Stimulated activated CD4-positive, alpha-beta T cell treated with anti-CD3 and anti-CD28 coated beads, Interleukin-4, amount 100 ng/mL, for 48 hours (primary cell): ENCODE measurements around the gene FKBP1B.
"Not testable (repeated sequence)": the region's sequence is repeated elsewhere in the genome, so short reads cannot be mapped to it uniquely, and the experiment has no call there.

Experiments
- DNase-seq, 2 donors: peaks; one replicate each; pipeline ENCODE4 v3.0.0-alpha.2; 2020; ENCODE audit warnings: low read depth in 2 of 2

Gene FKBP1B

DNA sequence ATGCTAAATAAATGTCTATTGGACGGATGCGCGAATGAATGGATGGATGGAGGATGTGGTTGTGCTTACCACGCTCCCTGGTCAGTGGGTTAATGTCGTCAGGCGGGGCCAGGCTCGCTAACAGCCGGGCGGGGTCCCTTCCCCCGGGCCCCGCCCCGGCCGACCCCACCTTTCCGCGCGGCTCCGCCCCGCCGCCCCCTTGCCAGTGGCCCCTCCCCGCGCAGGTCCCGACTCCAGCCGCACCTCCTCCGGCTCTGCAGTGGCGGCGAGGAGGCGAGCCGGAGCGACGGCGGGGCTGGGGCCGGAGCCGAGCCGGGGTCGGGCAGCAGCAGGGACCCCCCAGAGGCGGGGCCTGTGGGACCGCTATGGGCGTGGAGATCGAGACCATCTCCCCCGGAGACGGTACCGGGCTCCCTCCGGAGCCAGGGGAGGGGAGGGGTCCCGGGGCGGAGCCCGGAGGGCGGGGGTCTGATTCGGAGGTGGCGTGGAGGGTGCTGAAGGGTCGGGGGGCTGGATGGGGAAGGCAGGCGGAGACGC, at the start of gene FKBP1B:
FKBP1B (plus strand) TSS at position 257 of the 537 bp plus-strand sequence; CDS start at position 366, 109 bp downstream.
- DNase-seq: peak; percentile 39 to 47

DNA sequence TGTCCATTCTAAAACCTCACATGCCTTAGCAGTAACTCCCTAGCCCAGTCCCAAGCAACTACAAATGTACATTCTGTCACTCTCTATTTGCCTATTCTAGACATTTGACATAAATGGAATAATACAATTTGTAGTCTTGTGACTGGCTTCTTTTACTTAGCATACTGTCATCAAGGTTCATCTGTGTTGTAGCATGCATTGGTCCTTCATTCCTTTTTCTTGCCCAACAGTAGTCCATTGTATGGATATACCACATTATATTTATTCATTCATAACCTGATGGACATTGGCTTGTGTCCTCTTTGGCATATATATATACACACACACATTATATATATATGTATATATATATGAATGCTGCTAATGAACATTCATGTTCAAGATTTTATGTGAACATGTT, 41.8 kb upstream of the FKBP1B start:
- no peak for DNase-seq

DNA sequence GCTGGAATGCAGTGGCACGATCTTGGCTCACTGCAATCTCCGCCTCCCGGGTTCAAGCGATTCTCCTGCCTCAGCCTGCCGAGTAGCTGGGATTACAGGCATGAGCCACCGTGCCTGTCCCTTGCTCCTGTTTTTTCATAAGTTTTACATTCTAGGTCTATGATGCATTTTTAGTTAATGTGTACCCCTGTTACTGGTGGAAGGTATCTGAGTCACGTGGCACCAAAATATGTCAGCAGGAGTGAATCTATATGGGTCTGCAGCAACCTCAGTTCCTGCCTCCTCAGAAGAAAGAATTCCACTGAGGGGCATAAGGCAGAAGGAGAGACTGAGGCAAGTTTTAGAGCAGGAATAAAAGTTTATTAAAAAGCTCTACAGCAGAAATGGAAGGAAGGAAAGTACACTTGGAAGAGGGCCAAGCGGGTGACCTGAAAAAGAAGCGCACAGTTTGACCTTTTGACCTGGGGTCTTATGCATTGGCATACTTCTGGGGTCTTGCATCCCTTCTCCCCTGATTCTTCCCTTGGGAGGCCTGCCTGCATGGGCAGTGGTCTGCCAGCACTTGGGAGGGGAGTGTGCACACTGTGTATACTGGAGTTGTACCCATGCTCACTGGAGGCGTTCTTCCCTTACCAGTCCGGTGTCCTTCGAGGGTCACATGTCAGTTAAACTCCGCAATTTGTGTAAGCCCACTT, 40.7 kb upstream of the FKBP1B start:
- DNase-seq: no peak

GRCh38 chr2:24009367-24009679, 40.2 kb upstream of the FKBP1B start:
- no peak for DNase-seq

DNA sequence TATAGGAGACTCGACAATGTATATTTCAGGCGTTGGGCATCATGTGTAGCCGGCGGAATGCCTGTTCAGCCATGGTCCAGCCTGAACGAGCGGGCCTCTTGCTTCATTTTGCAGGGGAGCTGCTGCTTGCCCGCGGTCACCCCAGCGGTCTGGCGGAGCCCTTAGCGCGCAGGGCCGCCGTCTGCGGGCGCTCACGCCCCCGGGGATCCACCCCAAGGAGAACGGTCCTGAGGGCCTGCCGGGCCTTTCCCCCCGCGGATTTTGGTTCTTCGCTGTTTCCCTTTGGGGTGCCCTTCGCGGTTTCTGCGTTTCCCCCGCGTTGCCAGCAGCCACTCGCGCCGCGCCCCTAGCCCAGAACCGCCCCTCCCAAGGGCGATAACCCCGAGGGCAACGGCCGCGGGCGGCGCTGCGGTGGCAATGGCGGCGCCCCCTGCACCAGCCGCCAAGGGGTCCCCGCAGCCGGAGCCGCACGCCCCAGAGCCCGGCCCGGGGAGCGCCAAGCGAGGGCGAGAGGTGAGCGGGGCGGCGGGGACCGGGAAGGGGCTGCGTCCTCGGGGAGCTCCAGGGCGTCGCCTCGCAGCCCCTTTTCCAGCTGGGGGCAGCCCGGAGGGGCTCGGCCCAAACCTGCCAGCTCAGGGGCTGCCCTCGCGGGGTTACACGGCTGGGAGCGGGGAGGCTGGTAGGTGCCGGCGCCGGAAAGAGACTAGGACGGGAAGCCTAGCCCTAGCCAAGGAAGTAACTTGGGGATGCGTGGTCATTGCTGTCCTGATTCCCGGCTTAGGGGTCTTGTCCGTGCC, 39.7 kb upstream of the FKBP1B start, which contains the start of gene MFSD2B:
MFSD2B (plus strand) TSS at position 406 of the 797 bp plus-strand sequence; CDS start at position 418, 12 bp downstream.
- DNase-seq: no peak

DNA sequence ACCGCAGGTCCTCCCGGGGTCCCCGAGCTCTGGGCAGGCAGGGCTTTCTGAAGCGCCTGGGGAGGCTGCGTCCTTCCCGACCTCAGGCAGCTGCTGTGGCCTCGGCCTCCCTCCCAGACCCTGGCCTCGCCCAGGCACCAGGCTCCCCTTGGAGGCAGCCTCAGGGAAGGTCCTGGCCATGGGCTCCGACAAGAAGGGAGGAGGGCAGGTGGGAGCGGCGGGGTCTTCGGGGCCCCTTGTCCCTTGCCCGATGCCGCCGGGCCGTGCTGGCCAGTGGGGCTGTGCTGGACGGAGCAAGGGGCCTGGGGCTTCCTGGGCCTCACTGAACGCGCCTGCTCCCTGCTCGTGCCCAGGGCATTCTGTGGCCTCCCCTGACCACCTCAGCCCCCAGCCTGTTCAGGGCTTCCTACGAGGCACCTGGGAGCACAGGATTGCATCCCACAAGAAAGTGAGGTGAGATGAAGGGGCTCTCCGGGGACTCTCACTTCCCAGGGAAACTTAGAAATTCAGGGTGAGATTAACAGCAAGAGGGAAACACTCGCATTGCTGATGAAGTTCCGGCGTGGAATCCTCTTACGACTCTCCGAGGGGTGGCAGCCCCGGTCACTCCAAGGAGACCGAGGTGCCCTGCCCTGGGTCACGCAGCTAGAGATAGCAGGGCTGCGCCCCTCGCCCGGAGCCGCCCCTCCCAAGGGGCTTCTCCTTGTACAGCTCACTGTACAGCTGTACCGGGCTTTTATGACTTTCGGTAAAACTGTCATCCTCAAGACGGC, 38.9 kb upstream of the FKBP1B start:
- DNase-seq: no peak

- DNase-seq: no peak
Measured at GRCh38 chr2:24011250-24012104, 38.1 kb upstream of the FKBP1B start.

GRCh38 chr2:24012521-24013188, 36.9 kb upstream of the FKBP1B start:
- DNase-seq: no peak

DNA sequence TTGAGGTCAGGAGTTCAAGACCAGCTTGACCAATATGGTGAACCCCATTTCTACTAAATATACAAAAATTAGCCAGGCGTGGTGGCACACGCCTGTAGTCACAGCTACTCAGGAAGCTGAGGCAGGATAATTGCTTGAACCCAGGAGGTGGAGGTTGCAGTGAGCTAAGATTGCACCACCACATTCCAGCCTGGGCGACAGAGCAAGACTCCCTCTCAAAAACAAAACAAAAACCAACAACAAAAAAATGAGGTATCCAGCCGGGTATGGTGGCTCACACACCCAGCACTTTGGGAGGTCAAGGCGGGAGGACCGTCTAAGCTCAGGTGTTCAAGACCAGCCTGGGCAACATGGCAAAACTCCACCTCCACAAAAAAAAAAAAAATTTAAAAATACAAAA, 34.6 kb upstream of the FKBP1B start:
- DNase-seq: not testable (repeated sequence)

DNA sequence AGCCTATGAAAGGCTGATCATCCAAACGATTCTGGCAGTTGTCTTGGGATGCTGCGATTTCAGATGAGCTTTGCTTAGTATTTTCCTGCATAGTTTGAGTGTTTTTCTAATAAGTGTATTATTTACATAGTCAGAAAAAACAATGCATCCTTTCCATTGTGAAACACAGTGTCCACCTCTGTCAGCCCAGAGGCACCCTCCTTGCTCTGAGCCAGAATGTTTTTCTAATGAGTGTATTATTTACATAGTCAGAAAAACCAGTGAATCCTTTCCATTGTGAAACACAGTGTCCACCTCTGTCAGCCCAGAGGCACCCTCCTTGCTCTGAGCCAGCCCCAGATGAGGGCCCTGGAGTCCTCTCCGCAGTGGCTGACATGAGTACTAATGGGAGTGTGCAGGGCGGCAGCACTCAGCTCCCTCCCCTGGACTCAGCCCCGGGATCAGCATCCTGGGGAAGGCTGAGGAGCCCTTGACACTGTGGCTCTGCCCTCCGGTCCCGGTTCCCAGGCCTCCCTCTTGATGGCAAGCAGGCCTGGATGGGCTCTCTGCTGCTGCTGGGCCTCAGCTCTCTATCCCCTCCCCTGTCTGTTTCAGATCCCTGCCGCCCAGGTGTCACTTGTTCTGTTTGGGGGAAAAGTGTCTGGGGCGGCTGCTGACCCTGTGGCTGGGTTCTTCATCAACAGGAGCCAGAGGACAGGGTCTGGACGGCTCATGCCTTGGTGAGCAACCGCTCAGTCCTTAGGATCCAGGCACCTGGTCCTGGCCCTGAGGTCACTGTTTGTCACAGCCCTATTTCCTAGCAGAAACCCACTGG, 33.8 kb upstream of the FKBP1B start:
- no peak for DNase-seq

GRCh38 chr2:24016376-24016761, 33.2 kb upstream of the FKBP1B start:
- no peak for DNase-seq

GRCh38 chr2:24016853-24017703, 32.5 kb upstream of the FKBP1B start:
- no peak for DNase-seq

DNA sequence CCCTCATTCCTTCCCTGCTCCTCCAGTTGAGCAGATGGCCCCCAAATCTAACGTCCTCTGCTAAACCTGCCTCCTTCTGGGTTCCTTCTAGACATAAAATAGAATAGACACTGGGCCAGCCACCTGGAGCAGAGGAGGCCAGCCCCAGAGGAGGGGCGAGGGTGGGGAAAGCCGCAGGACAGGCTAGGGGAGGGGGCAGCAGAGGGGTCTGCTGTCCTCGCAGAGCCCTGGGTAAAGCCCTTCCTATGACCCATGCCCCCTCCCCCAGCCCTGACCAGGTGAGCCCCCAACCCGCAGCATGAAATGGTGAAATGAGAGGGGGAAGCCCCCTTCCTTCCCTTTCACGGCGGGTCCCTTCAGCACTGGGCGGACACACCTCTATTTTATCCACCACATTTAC, 31.8 kb upstream of the FKBP1B start:
- no peak for DNase-seq

- no peak for DNase-seq
Measured at GRCh38 chr2:24018241-24018640, 31.3 kb upstream of the FKBP1B start.

- no peak for DNase-seq
Measured at GRCh38 chr2:24019729-24020128, 29.8 kb upstream of the FKBP1B start.

DNA sequence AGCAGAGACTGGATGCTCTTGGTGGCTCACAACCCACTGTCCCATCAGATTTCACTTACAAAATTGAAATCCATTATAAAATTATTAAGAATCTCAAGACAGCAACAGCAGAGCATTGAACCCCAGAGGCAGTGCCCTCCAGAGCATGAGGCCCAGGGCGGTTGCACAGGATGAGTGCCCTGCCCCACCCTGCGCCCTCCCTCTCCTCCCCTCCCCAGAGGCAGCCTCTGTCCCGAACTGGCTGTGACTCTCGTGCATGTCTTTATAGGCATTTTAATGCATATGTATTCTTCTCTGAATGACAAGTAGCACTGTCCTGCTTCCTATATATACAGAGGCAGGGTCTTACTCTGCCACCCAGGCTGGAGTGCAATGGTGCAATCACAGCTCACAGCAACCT, 29.3 kb upstream of the FKBP1B start:
- DNase-seq: no peak

DNA sequence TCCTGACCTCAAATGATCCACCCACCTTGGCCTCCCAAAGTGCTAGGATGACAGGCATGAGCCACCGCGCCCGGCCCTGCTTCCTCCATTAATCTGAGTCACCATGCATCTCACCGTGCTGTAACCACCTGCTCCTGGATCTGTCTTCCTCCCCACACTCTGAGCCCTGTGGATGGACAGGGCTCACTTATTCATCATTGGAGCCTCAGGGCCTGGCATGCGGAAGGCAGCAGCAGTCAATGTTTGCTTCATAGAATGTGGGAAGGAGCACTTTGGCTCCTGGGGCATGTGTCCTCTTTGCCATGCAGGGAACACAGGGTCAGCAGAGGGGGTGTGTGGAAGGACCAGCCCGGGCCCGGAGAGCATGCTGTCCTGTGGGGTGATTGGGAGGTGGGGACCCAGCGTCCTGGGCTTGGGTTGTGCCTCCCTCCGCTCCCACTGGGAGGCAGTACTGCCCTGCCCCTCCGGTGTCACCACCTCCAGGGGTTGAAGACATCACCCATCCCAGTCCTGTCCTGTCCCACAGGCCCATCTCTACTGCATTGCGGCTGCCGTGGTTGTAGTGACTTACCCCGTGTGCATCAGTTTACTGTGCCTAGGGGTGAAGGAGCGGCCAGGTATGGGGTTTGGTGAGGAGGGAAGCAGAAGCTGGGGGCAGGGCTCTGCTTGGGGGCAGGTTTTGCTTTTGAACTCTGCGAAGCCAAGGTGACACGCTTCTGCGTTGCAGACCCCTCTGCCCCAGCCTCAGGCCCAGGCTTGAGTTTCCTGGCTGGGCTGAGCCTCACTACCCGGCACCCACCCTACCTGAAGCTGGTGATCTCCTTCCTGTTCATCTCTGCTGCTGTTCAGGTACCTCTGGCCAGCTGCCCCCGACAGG, 28.2 kb upstream of the FKBP1B start:
- peak in 1 of 2 donors; percentile 10 for DNase-seq
